HepG2 (cell line): ENCODE data around the gene EXOC6B. TPM values are rescaled to one million over a fixed set of nuclear protein-coding genes. Genes with fewer than 3 reads are reported as not detected.

Source experiments
- ATAC-seq: fragments of 200-7000 bp; cut with Tn5 transposase; 3 replicates; pipeline ENCODE4 v1.9.1; 2020; ENCODE audit warnings: mild to moderate bottlenecking, moderate library complexity
- BruUV-seq: library from RNA; stranded (reverse); fragments of 400-500 nt; replicated peaks from 2 replicates; lab custom pipeline; 2021; lab: Mats Ljungman, UMichigan
- CTCF ChIA-PET: fragments of 300-600 bp; formaldehyde crosslinking; extraction: SDS; loops from one replicate; lab custom pipeline; 2021; ENCODE audit warnings: low total read pairs, inconsistent platforms, low intra/inter-chr PET ratio; lab: Yijun Ruan, JAX
- POLR2A ChIA-PET: fragments of 350-600 bp; sonication (Branson Sonifier 250); formaldehyde crosslinking; loops from one replicate; lab custom pipeline; 2020; ENCODE audit warnings: antibody characterized with exemption, inconsistent platforms; lab: Yijun Ruan, JAX
- DNase-seq: peaks from one replicate; pipeline ENCODE4 v3.0.0-alpha.2; 2015; ENCODE audit warnings: low spot score
- FAIRE-seq: peaks from 3 replicates; lab custom pipeline; 2011; peaks lifted over from hg19 to GRCh38; lab: Jason Lieb, UNC
- H2AFZ ChIP-seq: one replicate; pipeline ENCODE4 v1.6.1; 2011; ENCODE audit warnings: low read length, inconsistent platforms
- H3K27ac ChIP-seq: fragments of 300-600 bp; 3 replicates; pipeline ENCODE4 v1.8.0; 2011; ENCODE audit warnings: mixed run types, mild to moderate bottlenecking, mixed read lengths, low read length, inconsistent platforms; ENCODE audit not compliant: insufficient read depth; ENCODE audit errors: extremely low read length
- H3K27me3 ChIP-seq, 2 experiments: fragments of 200-600 bp in 1 of 2; 2 replicates in 1 of 2; 3 replicates in 1 of 2; pipeline versions ENCODE4 v1.6.0 to v1.8.0; 2011; ENCODE audit warnings: low read length in 2 of 2, mild to moderate bottlenecking in 2 of 2, moderate library complexity in 2 of 2, inconsistent platforms in 1 of 2; ENCODE audit not compliant: insufficient read depth in 2 of 2, control insufficient read depth in 1 of 2
- H3K36me3 ChIP-seq, 2 experiments: fragments of 200-600 bp in 1 of 2; replicated peaks in 1 of 2; 2 replicates in 1 of 2; 3 replicates in 1 of 2; pipeline versions ENCODE4 v1.5.1 to v1.8.0; 2011; ENCODE audit warnings: low read length in 2 of 2, inconsistent platforms in 1 of 2; ENCODE audit not compliant: insufficient read depth in 2 of 2, control insufficient read depth in 1 of 2
- H3K4me1 ChIP-seq: 2 replicates; pipeline ENCODE4 v1.5.1; 2012; ENCODE audit warnings: low read length, inconsistent platforms; ENCODE audit not compliant: insufficient read depth
- H3K4me2 ChIP-seq: 2 replicates; pipeline ENCODE4 v1.6.0; 2011; ENCODE audit warnings: low read depth, low read length, inconsistent platforms
- H3K4me3 ChIP-seq, 3 experiments: fragments of 200-600 bp in 1 of 3; sonication (generic), shearing (Covaris generic) in 1 of 3; replicated peaks in 1 of 3; 2 replicates each; pipeline ENCODE4 v1.5.1; 2011 to 2016; ENCODE audit warnings: low read length in 3 of 3, inconsistent platforms in 2 of 3, low read depth in 2 of 3, mild to moderate bottlenecking in 2 of 3, control low read depth in 1 of 3, mixed read lengths in 1 of 3; ENCODE audit not compliant: insufficient read depth in 1 of 3
- H3K79me2 ChIP-seq: one replicate; pipeline ENCODE4 v1.6.1; 2011; ENCODE audit warnings: low read length, inconsistent platforms; ENCODE audit not compliant: insufficient read depth
- H3K9ac ChIP-seq: 2 replicates; pipeline ENCODE4 v1.6.0; 2011; ENCODE audit warnings: mild to moderate bottlenecking, low read depth, low read length, inconsistent platforms; ENCODE audit not compliant: insufficient read depth
- H3K9me3 ChIP-seq: 2 replicates; pipeline ENCODE4 v1.5.1; 2012; ENCODE audit warnings: mild to moderate bottlenecking, low read length
- H4K20me1 ChIP-seq: 2 replicates; pipeline ENCODE4 v1.6.0; 2011; ENCODE audit warnings: inconsistent platforms, mild to moderate bottlenecking, low read length, moderate library complexity; ENCODE audit not compliant: insufficient read depth
- FOXM1 ChIP-seq: sonication (generic); formaldehyde crosslinking; IDR thresholded peaks from 2 replicates; pipeline ENCODE4 v1.5.0; 2020; ENCODE audit warnings: missing genetic modification reagents
- GZF1 ChIP-seq: sonication (generic); formaldehyde crosslinking; IDR thresholded peaks from 2 replicates; pipeline ENCODE4 v1.5.1; 2020; ENCODE audit warnings: mild to moderate bottlenecking, missing genetic modification reagents
- TAF15 ChIP-seq: fragments of 200-400 bp; formaldehyde crosslinking; IDR thresholded peaks from one replicate; pipeline ENCODE4 v1.6.1; 2018; ENCODE audit warnings: mild to moderate bottlenecking, low read depth, low read length; ENCODE audit not compliant: poor library complexity, severe bottlenecking
- TCF7 ChIP-seq: sonication (generic); IDR thresholded peaks from 2 replicates; pipeline ENCODE4 v1.6.1; 2016; ENCODE audit warnings: antibody characterized with exemption, low read depth
- THYN1 ChIP-seq: sonication (generic); formaldehyde crosslinking; IDR thresholded peaks from 2 replicates; pipeline ENCODE4 v1.8.1; 2023; ENCODE audit warnings: low read depth, mild to moderate bottlenecking, moderate library complexity, missing genetic modification reagents, borderline replicate concordance
- ZEB1 ChIP-seq: IDR thresholded peaks from 2 replicates; pipeline ENCODE4 v1.6.1; 2012; ENCODE audit warnings: mild to moderate bottlenecking, low read depth, inconsistent platforms; ENCODE audit not compliant: insufficient replicate concordance
- ZNF30 ChIP-seq: sonication (generic); formaldehyde crosslinking; IDR thresholded peaks from 2 replicates; pipeline ENCODE4 v1.5.0; 2020; ENCODE audit warnings: mild to moderate bottlenecking, missing genetic modification reagents
- ZNF674 ChIP-seq: sonication (generic); formaldehyde crosslinking; IDR thresholded peaks from 2 replicates; pipeline ENCODE4 v1.5.0; 2020; ENCODE audit warnings: low read depth, mild to moderate bottlenecking, missing genetic modification reagents
- ZNF709 ChIP-seq: sonication (generic); formaldehyde crosslinking; IDR thresholded peaks from 2 replicates; pipeline ENCODE4 v1.5.0; 2020; ENCODE audit warnings: mild to moderate bottlenecking, missing genetic modification reagents
- ZNF781 ChIP-seq: sonication (generic); formaldehyde crosslinking; IDR thresholded peaks from 2 replicates; pipeline ENCODE4 v1.5.1; 2020; ENCODE audit warnings: borderline replicate concordance, mild to moderate bottlenecking, missing genetic modification reagents; ENCODE audit errors: not compliant biosample characterization
- ZNF879 ChIP-seq: sonication (generic); formaldehyde crosslinking; IDR thresholded peaks from 2 replicates; pipeline ENCODE4 v1.8.1; 2023; ENCODE audit warnings: missing genetic modification reagents
- ZSCAN21 ChIP-seq: sonication (generic); formaldehyde crosslinking; IDR thresholded peaks from 2 replicates; pipeline ENCODE4 v1.8.0; 2022; ENCODE audit warnings: mild to moderate bottlenecking, missing genetic modification reagents, moderate library complexity, borderline replicate concordance
- WGBS: methylation state at CpG from one replicate; pipeline ENCODE4 v1.1.6; 2017; ENCODE audit warnings: low lambda C conversion rate; 5-methylcytosine and 5-hydroxymethylcytosine counted together
- in situ Hi-C: cut with HindIII; loops from 2 replicates; pipeline ENCODE4 v1.10.0; 2017; ENCODE audit warnings: low pct_unique_long_range_greater_than_20kb; ENCODE audit not compliant: extremely low pct_ligation_motif_present
- intact Hi-C: fragments of 100-400 bp; cut with micrococcal nuclease; formaldehyde crosslinking; loops from one replicate; pipeline ENCODE4 v1.10.0; 2022; ENCODE audit not compliant: unreplicated experiment
- polyA plus RNA-seq, 8 experiments: library from polyadenylated mRNA; depleted of rRNA in 3 of 8; stranded (reverse) in 7 of 8; unstranded in 1 of 8; fragments of >200 nt; fragmentation: Illumina TruSeq in 4 of 8; extraction: Trizol in 4 of 8; gene quantifications; 2 replicates each; pipeline versions ENCODE4 v1.2.1 to v1.2.3, GENCODE V29; 2011 to 2016; ENCODE audit warnings: low read depth in 4 of 8, missing spikeins in 1 of 8, mixed read lengths in 1 of 8; ENCODE audit not compliant: insufficient read depth in 1 of 8
- total RNA-seq, 5 experiments: library from RNA; depleted of rRNA; stranded (reverse); fragments of >200 nt; fragmentation: Illumina TruSeq; extraction: Trizol; gene quantifications; 2 replicates each; pipeline ENCODE4 v1.2.3, GENCODE V29; 2016; ENCODE audit warnings: low read depth in 1 of 5
- TF ChIP-seq, protein P1 (sequence below): sonication (generic); formaldehyde crosslinking; IDR thresholded peaks from 2 replicates; pipeline ENCODE4 v1.4.0; 2020; ENCODE audit warnings: missing genetic modification reagents
- TF ChIP-seq, protein P2 (sequence below): IDR thresholded peaks from 2 replicates; pipeline ENCODE4 v1.4.0; 2020; ENCODE audit warnings: mild to moderate bottlenecking, missing genetic modification reagents
- TF ChIP-seq, protein P3 (sequence below): sonication (generic); formaldehyde crosslinking; IDR thresholded peaks from 2 replicates; pipeline ENCODE4 v1.4.0; 2020; ENCODE audit warnings: mild to moderate bottlenecking, missing genetic modification reagents

EXOC6B gene
- total and polyA plus RNA-seq, 2 of the 13 experiments (the other 11 are each of a cell fraction or from before 2014, with no cell fraction given) = 9.1 to 15.9 TPM

DNA sequence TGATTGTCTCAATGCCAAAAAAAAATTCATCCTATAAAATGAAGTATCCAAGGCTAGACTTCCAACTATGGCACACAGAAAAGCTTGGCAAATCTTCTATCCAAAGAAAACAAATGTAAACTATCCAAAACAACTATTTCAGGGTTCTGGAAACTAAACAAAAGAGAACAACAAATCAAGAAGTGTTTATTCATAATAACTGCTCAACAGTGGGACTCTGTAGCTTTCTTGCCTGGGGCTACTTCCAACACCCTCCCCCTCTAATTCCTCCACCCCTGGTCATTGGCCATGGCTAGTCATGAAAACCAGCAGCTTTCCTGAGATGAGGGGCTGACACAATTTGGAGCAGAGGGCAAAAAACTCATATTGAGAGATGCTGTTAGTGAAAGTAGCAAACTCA is 107.0 kb downstream of the EXOC6B start (continued):
- TF ChIP-seq, protein P1, sequence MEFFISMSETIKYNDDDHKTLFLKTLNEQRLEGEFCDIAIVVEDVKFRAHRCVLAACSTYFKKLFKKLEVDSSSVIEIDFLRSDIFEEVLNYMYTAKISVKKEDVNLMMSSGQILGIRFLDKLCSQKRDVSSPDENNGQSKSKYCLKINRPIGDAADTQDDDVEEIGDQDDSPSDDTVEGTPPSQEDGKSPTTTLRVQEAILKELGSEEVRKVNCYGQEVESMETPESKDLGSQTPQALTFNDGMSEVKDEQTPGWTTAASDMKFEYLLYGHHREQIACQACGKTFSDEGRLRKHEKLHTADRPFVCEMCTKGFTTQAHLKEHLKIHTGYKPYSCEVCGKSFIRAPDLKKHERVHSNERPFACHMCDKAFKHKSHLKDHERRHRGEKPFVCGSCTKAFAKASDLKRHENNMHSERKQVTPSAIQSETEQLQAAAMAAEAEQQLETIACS = no peak
- TF ChIP-seq ZNF674 (CRISPR knock-in tag) = no peak

DNA sequence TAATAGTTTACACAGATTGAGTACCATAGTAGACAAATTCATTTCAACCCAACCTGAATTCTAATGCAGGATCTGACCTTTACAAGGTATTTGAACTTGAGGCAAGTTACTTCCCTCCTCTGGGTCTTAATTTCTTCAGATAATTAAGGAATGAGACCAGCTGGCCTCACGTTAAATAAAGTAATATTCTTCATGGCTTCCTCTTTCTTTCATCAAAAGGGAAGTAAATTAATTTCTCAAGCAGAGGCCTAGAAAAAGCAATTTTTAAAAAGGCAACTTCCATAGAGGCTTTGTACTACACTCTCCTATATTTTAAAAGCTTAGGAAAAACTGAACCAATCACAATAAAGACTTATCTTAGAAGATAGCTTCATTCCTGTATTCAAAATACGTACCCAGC is 109.2 kb downstream of the EXOC6B start:
- POLR2A ChIA-PET = no interaction called here
- CTCF ChIA-PET = no interaction called here
- no peak for ATAC-seq
- no peaks in the 10 kb centered on the region for H3K79me2 ChIP-seq
- H3K4me3 ChIP-seq = no peak overlapping the region
- WGBS = 81% methylated on average over 2 of the region's 2 CpGs
- in situ Hi-C loops = no loop called here
- no peak overlapping the region for H3K9ac ChIP-seq
- FAIRE-seq = no peak
- DNase-seq = no peak
- intact Hi-C loops = no loop called here
- no TSS peak for BruUV-seq
- H3K36me3 ChIP-seq = no peaks in the 10 kb centered on the region; a peak in 1 of 5 replicates
- H3K4me1 ChIP-seq = peaks cover 25% of the 10 kb centered on the region
- TF ChIP-seq, protein P2, sequence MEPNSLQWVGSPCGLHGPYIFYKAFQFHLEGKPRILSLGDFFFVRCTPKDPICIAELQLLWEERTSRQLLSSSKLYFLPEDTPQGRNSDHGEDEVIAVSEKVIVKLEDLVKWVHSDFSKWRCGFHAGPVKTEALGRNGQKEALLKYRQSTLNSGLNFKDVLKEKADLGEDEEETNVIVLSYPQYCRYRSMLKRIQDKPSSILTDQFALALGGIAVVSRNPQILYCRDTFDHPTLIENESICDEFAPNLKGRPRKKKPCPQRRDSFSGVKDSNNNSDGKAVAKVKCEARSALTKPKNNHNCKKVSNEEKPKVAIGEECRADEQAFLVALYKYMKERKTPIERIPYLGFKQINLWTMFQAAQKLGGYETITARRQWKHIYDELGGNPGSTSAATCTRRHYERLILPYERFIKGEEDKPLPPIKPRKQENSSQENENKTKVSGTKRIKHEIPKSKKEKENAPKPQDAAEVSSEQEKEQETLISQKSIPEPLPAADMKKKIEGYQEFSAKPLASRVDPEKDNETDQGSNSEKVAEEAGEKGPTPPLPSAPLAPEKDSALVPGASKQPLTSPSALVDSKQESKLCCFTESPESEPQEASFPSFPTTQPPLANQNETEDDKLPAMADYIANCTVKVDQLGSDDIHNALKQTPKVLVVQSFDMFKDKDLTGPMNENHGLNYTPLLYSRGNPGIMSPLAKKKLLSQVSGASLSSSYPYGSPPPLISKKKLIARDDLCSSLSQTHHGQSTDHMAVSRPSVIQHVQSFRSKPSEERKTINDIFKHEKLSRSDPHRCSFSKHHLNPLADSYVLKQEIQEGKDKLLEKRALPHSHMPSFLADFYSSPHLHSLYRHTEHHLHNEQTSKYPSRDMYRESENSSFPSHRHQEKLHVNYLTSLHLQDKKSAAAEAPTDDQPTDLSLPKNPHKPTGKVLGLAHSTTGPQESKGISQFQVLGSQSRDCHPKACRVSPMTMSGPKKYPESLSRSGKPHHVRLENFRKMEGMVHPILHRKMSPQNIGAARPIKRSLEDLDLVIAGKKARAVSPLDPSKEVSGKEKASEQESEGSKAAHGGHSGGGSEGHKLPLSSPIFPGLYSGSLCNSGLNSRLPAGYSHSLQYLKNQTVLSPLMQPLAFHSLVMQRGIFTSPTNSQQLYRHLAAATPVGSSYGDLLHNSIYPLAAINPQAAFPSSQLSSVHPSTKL = no peak
- TF ChIP-seq ZSCAN21 (CRISPR knock-in tag) = no peak
- TF ChIP-seq ZNF879 (CRISPR knock-in tag) = no peak
- TF ChIP-seq TCF7 = no peak
- TF ChIP-seq FOXM1 (CRISPR knock-in tag) = no peak
- no peak for TF ChIP-seq ZEB1
- TF ChIP-seq, protein P3, sequence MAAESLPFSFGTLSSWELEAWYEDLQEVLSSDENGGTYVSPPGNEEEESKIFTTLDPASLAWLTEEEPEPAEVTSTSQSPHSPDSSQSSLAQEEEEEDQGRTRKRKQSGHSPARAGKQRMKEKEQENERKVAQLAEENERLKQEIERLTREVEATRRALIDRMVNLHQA (CRISPR knock-in tag) = no peak
- no peak for TF ChIP-seq GZF1 (CRISPR knock-in tag)
- TF ChIP-seq THYN1 (CRISPR knock-in tag) = no peak
- no peak for TF ChIP-seq ZNF709 (CRISPR knock-in tag)
- no peak for TF ChIP-seq ZNF30 (CRISPR knock-in tag)
- no peak for TF ChIP-seq TAF15
- TF ChIP-seq ZNF781 (CRISPR knock-in tag) = no peak
- TF ChIP-seq, all 625 proteins: peak for 0
- no peaks in the 10 kb centered on the region for H3K9me3 ChIP-seq
- H2AFZ ChIP-seq = no peak overlapping the region
- no peak overlapping the region for H3K27ac ChIP-seq
- no peaks in the 10 kb centered on the region for H4K20me1 ChIP-seq
- no peaks in the 10 kb centered on the region for H3K27me3 ChIP-seq
- no peak overlapping the region for H3K4me2 ChIP-seq
